ENCODE results near the gene LIPC.

Gene LIPC

GRCh38 chr15:58604455-58604923 is 172.7 kb downstream of the LIPC start:
- no peaks in the 10 kb centered on the region for H4K20me1 ChIP-seq (ENCODE audit: insufficient read depth, low read length)
- no peaks in the 10 kb centered on the region for H3K27me3 ChIP-seq (ENCODE audit: insufficient read depth, low read length, poor library complexity)
- no peak for ATAC-seq (ENCODE audit: insufficient read depth, low read depth)
- TF ChIP-seq EZH2 (IDR thresholded peaks at IDR 0.05; ENCODE audit: borderline replicate concordance, low read depth, low read length, severe bottlenecking): no peak
- TF ChIP-seq CTCF (IDR thresholded peaks at IDR 0.05; ENCODE audit: borderline replicate concordance, extremely low read depth, low read length, poor library complexity, severe bottlenecking): no peak
- no peak for DNase-seq
- peaks cover 54% of the 10 kb centered on the region for H3K36me3 ChIP-seq (ENCODE audit: insufficient read depth, low read length)
- H3K4me1 ChIP-seq (ENCODE audit: insufficient read depth, low read length): no peaks in the 10 kb centered on the region
- H3K4me3 ChIP-seq (ENCODE audit: low read depth in 1 of 2, low read length in 2 of 2): no peak overlapping the region
- no peak overlapping the region for H3K27ac ChIP-seq (ENCODE audit: low read length)
- H3K9ac ChIP-seq (ENCODE audit: low read depth, low read length): no peak overlapping the region
- no peak overlapping the region for H3K4me2 ChIP-seq (ENCODE audit: insufficient read depth, low read length)
- no peaks in the 10 kb centered on the region for H3K79me2 ChIP-seq (ENCODE audit: insufficient read depth, low read length)
- H2AFZ ChIP-seq (ENCODE audit: low read depth, low read length): no peak overlapping the region
- H3K9me3 ChIP-seq (ENCODE audit: insufficient read depth, low read length, severe bottlenecking): no peaks in the 10 kb centered on the region

GRCh38 chr15:58605931-58606530 is 174.2 kb downstream of the LIPC start:
- TF ChIP-seq CTCF (IDR thresholded peaks at IDR 0.05; ENCODE audit: borderline replicate concordance, extremely low read depth, low read length, poor library complexity, severe bottlenecking): no peak
- no peak for TF ChIP-seq EZH2 (IDR thresholded peaks at IDR 0.05; ENCODE audit: borderline replicate concordance, low read depth, low read length, severe bottlenecking)
- Histone ChIP-seq H3K4me3 (ENCODE audit: low read depth in 1 of 2, low read length in 2 of 2) (no peak overlapping the region), H3K79me2 (ENCODE audit: insufficient read depth, low read length) (no peaks in the 10 kb centered on the region), H3K9ac (ENCODE audit: low read depth, low read length) (no peak overlapping the region), H4K20me1 (ENCODE audit: insufficient read depth, low read length) (no peaks in the 10 kb centered on the region), H2AFZ (ENCODE audit: low read depth, low read length) (no peak overlapping the region), H3K4me2 (ENCODE audit: insufficient read depth, low read length) (no peak overlapping the region), H3K36me3 (ENCODE audit: insufficient read depth, low read length) (peaks cover 67% of the 10 kb centered on the region), H3K4me1 (ENCODE audit: insufficient read depth, low read length) (no peaks in the 10 kb centered on the region), H3K27me3 (ENCODE audit: insufficient read depth, low read length, poor library complexity) (no peaks in the 10 kb centered on the region), H3K27ac (ENCODE audit: low read length) (no peak overlapping the region), H3K9me3 (ENCODE audit: insufficient read depth, low read length, severe bottlenecking) (no peaks in the 10 kb centered on the region)
- DNase-seq (no peak), ATAC-seq (ENCODE audit: insufficient read depth, low read depth) (no peak)

GRCh38 chr15:58606577-58607080 is 174.8 kb downstream of the LIPC start:
- H3K4me3 ChIP-seq (ENCODE audit: low read depth in 1 of 2, low read length in 2 of 2): no peak overlapping the region
- H3K27me3 ChIP-seq (ENCODE audit: insufficient read depth, low read length, poor library complexity): no peaks in the 10 kb centered on the region
- H4K20me1 ChIP-seq (ENCODE audit: insufficient read depth, low read length): no peaks in the 10 kb centered on the region
- TF ChIP-seq CTCF (IDR thresholded peaks at IDR 0.05; ENCODE audit: borderline replicate concordance, extremely low read depth, low read length, poor library complexity, severe bottlenecking) (no peak), EZH2 (IDR thresholded peaks at IDR 0.05; ENCODE audit: borderline replicate concordance, low read depth, low read length, severe bottlenecking) (no peak)
- no peak overlapping the region for H3K27ac ChIP-seq (ENCODE audit: low read length)
- ATAC-seq (ENCODE audit: insufficient read depth, low read depth) (no peak), DNase-seq (no peak)
- no peaks in the 10 kb centered on the region for H3K79me2 ChIP-seq (ENCODE audit: insufficient read depth, low read length)
- no peaks in the 10 kb centered on the region for H3K9me3 ChIP-seq (ENCODE audit: insufficient read depth, low read length, severe bottlenecking)
- H3K4me1 ChIP-seq (ENCODE audit: insufficient read depth, low read length): no peaks in the 10 kb centered on the region
- peaks cover 65% of the 10 kb centered on the region for H3K36me3 ChIP-seq (ENCODE audit: insufficient read depth, low read length)
- no peak overlapping the region for H3K4me2 ChIP-seq (ENCODE audit: insufficient read depth, low read length)
- no peak overlapping the region for H2AFZ ChIP-seq (ENCODE audit: low read depth, low read length)
- no peak overlapping the region for H3K9ac ChIP-seq (ENCODE audit: low read depth, low read length)

Measured in DND-41 (cell line).